HG02884 (cell line): ENCODE results near the gene MRPL36.

ENCODE experiments used
- ATAC-seq: cut with Tn5 transposase; IDR thresholded peaks from one replicate; pipeline ENCODE4 v1.9.1; 2021; ENCODE audit warnings: mild to moderate bottlenecking, moderate library complexity; ENCODE audit not compliant: unreplicated experiment

MRPL36 gene

GRCh38 chr5:1751864-1752822 is 47.5 kb downstream of the MRPL36 start:
- ATAC-seq = no peak

GRCh38 chr5:1751026-1751863 is 48.4 kb downstream of the MRPL36 start:
- no peak for ATAC-seq

- ATAC-seq = no peak
Observed at GRCh38 chr5:1750469-1750868, 49.2 kb downstream of the MRPL36 start.

GRCh38 chr5:1749346-1750124 is 50.1 kb downstream of the MRPL36 start:
- no peak for ATAC-seq

- no peak for ATAC-seq
Observed at GRCh38 chr5:1748845-1749244, 50.8 kb downstream of the MRPL36 start.
